B cell (primary cell): ENCODE measurements around the gene RPS26. TPM values are rescaled to one million over a fixed set of nuclear protein-coding genes. Genes with fewer than 3 reads are reported as not detected.

Experiments used
- ATAC-seq: fragments of 200-7000 bp; cut with Tn5 transposase; one replicate; pipeline ENCODE4 v1.10.0; 2021; ENCODE audit warnings: low read depth, mild to moderate bottlenecking, moderate number of reproducible peaks, moderate library complexity
- CTCF ChIA-PET: fragments of 350-600 bp; sonication (Branson Sonifier 250); formaldehyde crosslinking; loops from one replicate; lab custom pipeline; 2021; ENCODE audit warnings: antibody characterized with exemption, inconsistent platforms; lab: Charles Lee
- POLR2A ChIA-PET: fragments of 350-600 bp; sonication (Branson Sonifier 250); formaldehyde crosslinking; loops from one replicate; lab custom pipeline; 2021; ENCODE audit warnings: antibody characterized with exemption; lab: Charles Lee
- DNase-seq: peaks from one replicate; pipeline ENCODE4 v3.0.0; 2013
- H2AFZ ChIP-seq: 2 replicates; pipeline ENCODE4 v1.6.1; 2012; ENCODE audit warnings: mild to moderate bottlenecking, low read depth, low read length; ENCODE audit not compliant: insufficient read depth, poor library complexity, severe bottlenecking
- H3K27ac ChIP-seq, 2 donors: 1 replicate in 1 of 2; 2 replicates in 1 of 2; pipeline ENCODE4 v1.5.1; 2012 to 2013; ENCODE audit warnings: low read length in 2 of 2, mild to moderate bottlenecking in 2 of 2, moderate library complexity in 1 of 2
- H3K27me3 ChIP-seq, 4 experiments: fragments of 200-600 bp in 1 of 4; sonication (generic) in 1 of 4; replicated peaks in 1 of 4; 1 replicate in 2 of 4; 2 replicates in 2 of 4; pipeline versions ENCODE4 v1.6.1 to v1.7.0; 2013 to 2016; ENCODE audit warnings: low read length in 3 of 4, mild to moderate bottlenecking in 2 of 4, mixed read lengths in 1 of 4, moderate library complexity in 1 of 4; ENCODE audit not compliant: insufficient read depth in 4 of 4, control insufficient read depth in 3 of 4; ENCODE audit errors: control extremely low read depth in 1 of 4
- H3K36me3 ChIP-seq, 2 experiments: replicated peaks in 1 of 2; 1 replicate in 1 of 2; 2 replicates in 1 of 2; pipeline versions ENCODE4 v1.6.1 to v1.7.1; 2013; ENCODE audit warnings: low read length in 1 of 2; ENCODE audit not compliant: insufficient read depth in 2 of 2, control insufficient read depth in 1 of 2; ENCODE audit errors: control extremely low read depth in 1 of 2, extremely low read depth in 1 of 2
- H3K4me1 ChIP-seq, 2 donors: fragments of 200-600 bp in 1 of 2; sonication (generic) in 1 of 2; 1 replicate in 1 of 2; 2 replicates in 1 of 2; pipeline versions ENCODE4 v1.5.1 to v1.6.1; 2013 to 2017; ENCODE audit warnings: low read length in 2 of 2; ENCODE audit not compliant: control insufficient read depth in 2 of 2, insufficient read depth in 2 of 2
- H3K4me2 ChIP-seq: replicated peaks from 2 replicates; pipeline ENCODE3; 2012; ENCODE audit warnings: mild to moderate bottlenecking, low read depth, low read length; ENCODE audit not compliant: poor library complexity, severe bottlenecking
- H3K4me3 ChIP-seq, 5 experiments: fragments of 200-600 bp in 1 of 5; sonication (generic) in 1 of 5; 1 replicate in 3 of 5; 2 replicates in 2 of 5; pipeline versions ENCODE4 v1.5.1 to v1.7.0; 2011 to 2016; ENCODE audit warnings: low read length in 4 of 5, mild to moderate bottlenecking in 4 of 5, low read depth in 2 of 5, control low read depth in 1 of 5, moderate library complexity in 1 of 5; ENCODE audit not compliant: insufficient read depth in 1 of 5; ENCODE audit errors: control extremely low read depth in 1 of 5, extremely low read depth in 1 of 5
- H3K79me2 ChIP-seq: fragments of 200-600 bp; sonication (generic); one replicate; pipeline ENCODE4 v1.6.0; 2016; ENCODE audit warnings: low read length; ENCODE audit not compliant: control insufficient read depth, insufficient read depth
- H3K9ac ChIP-seq: fragments of 200-600 bp; sonication (generic); 2 replicates; pipeline ENCODE4 v1.6.1; 2017; ENCODE audit warnings: mild to moderate bottlenecking, low read length, moderate library complexity
- H3K9me3 ChIP-seq, 3 donors: one replicate each; pipeline versions ENCODE4 v1.6.1 to v1.7.1; 2013; ENCODE audit warnings: low read length in 2 of 3; ENCODE audit not compliant: control insufficient read depth in 2 of 3, insufficient read depth in 1 of 3; ENCODE audit errors: control extremely low read depth in 1 of 3
- H4K20me1 ChIP-seq: 2 replicates; pipeline ENCODE4 v1.6.0; 2012; ENCODE audit warnings: mild to moderate bottlenecking, low read length; ENCODE audit not compliant: insufficient read depth, control insufficient read depth, poor library complexity, severe bottlenecking
- H3K27ac Mint-ChIP-seq: one replicate; pipeline ENCODE4 v1.8.0; 2021; ENCODE audit warnings: mixed read lengths
- H3K27me3 Mint-ChIP-seq: one replicate; pipeline ENCODE4 v1.8.0; 2021; ENCODE audit warnings: mixed read lengths
- H3K4me1 Mint-ChIP-seq: one replicate; pipeline ENCODE4 v1.8.0; 2021; ENCODE audit warnings: mixed read lengths
- H3K4me3 Mint-ChIP-seq: one replicate; pipeline ENCODE4 v1.8.0; 2021; ENCODE audit warnings: mixed read lengths
- H3K9me3 Mint-ChIP-seq: one replicate; pipeline ENCODE4 v1.8.0; 2022; ENCODE audit warnings: mixed read lengths; ENCODE audit not compliant: insufficient read depth
- EZH2 ChIP-seq: IDR thresholded peaks from 2 replicates; pipeline ENCODE4 v1.6.1; 2012; ENCODE audit warnings: borderline replicate concordance, low read depth, mild to moderate bottlenecking, moderate library complexity, low read length; ENCODE audit not compliant: insufficient read depth, poor library complexity, severe bottlenecking
- WGBS: methylation state at CpG from one replicate; pipeline ENCODE4 v1.1.5; 2013; ENCODE audit warnings: missing lambda C conversion rate; ENCODE audit not compliant: insufficient coverage; 5-methylcytosine and 5-hydroxymethylcytosine counted together
- intact Hi-C: fragments of 100-400 bp; cut with micrococcal nuclease; formaldehyde crosslinking; loops from one replicate; pipeline ENCODE4 v1.10.0; 2022
- polyA plus RNA-seq: library from polyadenylated mRNA; depleted of rRNA; stranded (reverse); fragments of >200 nt; gene quantifications from 2 replicates; pipeline ENCODE4 v1.2.3, GENCODE V29; 2012
- total RNA-seq, 2 donors: library from RNA; stranded (reverse); fragments of 120-200 nt in 1 of 2; gene quantifications; 1 replicate in 1 of 2; 2 replicates in 1 of 2; pipeline versions ENCODE4 v1.2.3 to v1.2.4, GENCODE V29; 2013 to 2022
- TF ChIP-seq, protein P1 (sequence below): fragments of 200-600 bp; IDR thresholded peaks from one replicate; pipeline ENCODE4 v1.8.0; 2022; ENCODE audit warnings: antibody characterized with exemption, mild to moderate bottlenecking

Gene RPS26
- total and polyA plus RNA-seq, 2 donors (not counting 1 experiment from before 2014, with no cell fraction given), result 21.0 to 549 TPM

DNA sequence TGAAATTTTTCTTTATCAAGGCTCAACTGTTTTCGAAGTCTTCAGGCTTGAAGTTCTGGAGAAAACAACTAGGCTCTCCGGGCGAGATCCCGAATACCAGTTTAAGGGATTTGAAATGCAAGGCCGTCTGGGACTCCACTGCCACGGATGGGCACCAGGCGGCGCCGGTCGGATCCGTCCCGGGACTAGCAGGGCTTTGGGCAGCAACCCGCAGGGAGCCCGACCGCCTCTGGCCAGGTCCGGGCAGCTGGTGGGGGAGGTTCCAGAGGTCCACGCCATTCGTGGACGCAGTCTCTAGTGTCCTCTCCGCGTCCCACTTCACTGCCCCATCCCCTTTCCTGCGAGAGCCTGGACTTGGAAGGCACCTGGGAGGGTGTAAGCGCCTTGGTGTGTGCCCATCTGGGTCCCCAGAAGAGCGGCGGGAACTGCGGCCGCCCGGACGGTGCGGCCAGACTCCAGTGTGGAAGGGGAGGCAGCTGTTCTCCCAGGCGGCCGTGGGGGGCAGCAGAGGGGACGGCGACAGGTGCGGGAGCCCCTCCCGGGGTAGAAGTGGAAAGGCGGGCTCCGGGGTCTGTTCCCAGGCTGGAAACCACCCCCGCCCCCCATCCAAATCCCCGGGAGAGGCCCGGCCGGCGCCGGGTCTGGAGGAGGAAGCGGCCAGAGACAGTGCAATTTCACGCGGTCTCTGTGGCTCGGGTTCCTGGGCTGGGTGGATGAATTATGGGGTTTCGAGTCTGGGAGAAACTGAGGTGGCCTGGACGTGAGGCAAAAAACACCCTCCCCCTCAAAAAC is 37.4 kb downstream of the RPS26 start:
- H3K4me1 Mint-ChIP-seq, result peaks cover 12% of the 10 kb centered on the region
- ATAC-seq (peak; percentile 77), DNase-seq (peak; percentile 65)
- no peaks in the 10 kb centered on the region for H3K36me3 ChIP-seq
- TF ChIP-seq, protein P1, sequence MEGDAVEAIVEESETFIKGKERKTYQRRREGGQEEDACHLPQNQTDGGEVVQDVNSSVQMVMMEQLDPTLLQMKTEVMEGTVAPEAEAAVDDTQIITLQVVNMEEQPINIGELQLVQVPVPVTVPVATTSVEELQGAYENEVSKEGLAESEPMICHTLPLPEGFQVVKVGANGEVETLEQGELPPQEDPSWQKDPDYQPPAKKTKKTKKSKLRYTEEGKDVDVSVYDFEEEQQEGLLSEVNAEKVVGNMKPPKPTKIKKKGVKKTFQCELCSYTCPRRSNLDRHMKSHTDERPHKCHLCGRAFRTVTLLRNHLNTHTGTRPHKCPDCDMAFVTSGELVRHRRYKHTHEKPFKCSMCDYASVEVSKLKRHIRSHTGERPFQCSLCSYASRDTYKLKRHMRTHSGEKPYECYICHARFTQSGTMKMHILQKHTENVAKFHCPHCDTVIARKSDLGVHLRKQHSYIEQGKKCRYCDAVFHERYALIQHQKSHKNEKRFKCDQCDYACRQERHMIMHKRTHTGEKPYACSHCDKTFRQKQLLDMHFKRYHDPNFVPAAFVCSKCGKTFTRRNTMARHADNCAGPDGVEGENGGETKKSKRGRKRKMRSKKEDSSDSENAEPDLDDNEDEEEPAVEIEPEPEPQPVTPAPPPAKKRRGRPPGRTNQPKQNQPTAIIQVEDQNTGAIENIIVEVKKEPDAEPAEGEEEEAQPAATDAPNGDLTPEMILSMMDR, result peak; percentile 80
- TF ChIP-seq EZH2, result no peak
- no peaks in the 10 kb centered on the region for H3K9me3 Mint-ChIP-seq
- peaks cover 15% of the 10 kb centered on the region for H3K27me3 Mint-ChIP-seq
- peak overlapping the region; percentile 100 for H3K4me2 ChIP-seq
- peak overlapping the region; percentile 91 for H3K4me3 Mint-ChIP-seq
- ChIA-PET POLR2A (interaction anchor here (2.1 kb wide), 1 partner anchor 25 kb away, joined by 5 read pairs; the partner anchor contains the start of gene PA2G4), CTCF (interaction anchor here (0.7 to 1.6 kb wide), 8 partner anchors 9 to 336 kb away, joined by 3 read pairs; partner anchors contain the start of genes GDF11, STAT2 and ZC3H10)
- H3K9ac ChIP-seq, result peak overlapping the region; percentile 79
- intact Hi-C loops, result loop anchor here (1.0 kb wide), 1 partner anchor 39 kb away; the partner anchor contains the start of gene ZC3H10
- H2AFZ ChIP-seq, result peak overlapping the region; percentile 91
- no peak overlapping the region for H3K27ac Mint-ChIP-seq
- H4K20me1 ChIP-seq, result no peaks in the 10 kb centered on the region
- no peaks in the 10 kb centered on the region for H3K79me2 ChIP-seq
- peaks cover 0 to 46% (median 15%) of the 10 kb centered on the region in 4 experiments for H3K27me3 ChIP-seq
- peak overlapping the region; percentile 53 to 91 (median 70) for H3K4me3 ChIP-seq
- H3K4me1 ChIP-seq, result peaks cover 18 to 22% of the 10 kb centered on the region in 2 donors
- peaks cover 0 to 12% (median 0%) of the 10 kb centered on the region in 3 donors for H3K9me3 ChIP-seq
- no peak overlapping the region for H3K27ac ChIP-seq
- 8% methylated on average over 37 of the region's 50 CpGs for WGBS
